GM19351 (cell line): ENCODE measurements around the gene TMEM119.

Experiments used
- ATAC-seq: cut with Tn5 transposase; IDR thresholded peaks from one replicate; pipeline ENCODE4 v1.9.1; 2021; ENCODE audit warnings: mild to moderate bottlenecking, moderate library complexity; ENCODE audit not compliant: unreplicated experiment

TMEM119 gene

GRCh38 chr12:108616941-108617858 is 19.3 kb upstream of the TMEM119 start:
- peak; percentile 74 for ATAC-seq

DNA sequence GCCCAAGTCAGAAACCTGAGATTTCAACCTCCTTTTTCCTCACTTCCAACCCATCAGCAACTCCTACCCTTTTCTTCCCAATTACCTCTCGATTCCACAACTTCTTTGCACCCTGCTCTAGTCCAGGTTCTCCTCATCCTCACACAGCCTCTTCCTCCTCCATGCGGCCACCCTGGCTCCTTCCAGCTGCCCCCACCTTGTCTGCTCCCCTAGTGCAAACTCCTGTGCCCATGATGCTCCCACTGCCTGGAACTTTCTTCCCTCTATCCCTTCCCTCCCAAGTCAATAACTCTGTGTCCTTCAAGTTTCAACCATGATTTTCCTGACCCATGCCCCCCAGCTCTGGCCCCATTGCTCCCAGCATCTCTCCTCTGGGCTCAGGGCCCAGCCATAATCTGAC is 18.5 kb upstream of the TMEM119 start:
- ATAC-seq: no peak

- ATAC-seq: no peak
Observed at GRCh38 chr12:108615918-108616317, 18.0 kb upstream of the TMEM119 start.

DNA sequence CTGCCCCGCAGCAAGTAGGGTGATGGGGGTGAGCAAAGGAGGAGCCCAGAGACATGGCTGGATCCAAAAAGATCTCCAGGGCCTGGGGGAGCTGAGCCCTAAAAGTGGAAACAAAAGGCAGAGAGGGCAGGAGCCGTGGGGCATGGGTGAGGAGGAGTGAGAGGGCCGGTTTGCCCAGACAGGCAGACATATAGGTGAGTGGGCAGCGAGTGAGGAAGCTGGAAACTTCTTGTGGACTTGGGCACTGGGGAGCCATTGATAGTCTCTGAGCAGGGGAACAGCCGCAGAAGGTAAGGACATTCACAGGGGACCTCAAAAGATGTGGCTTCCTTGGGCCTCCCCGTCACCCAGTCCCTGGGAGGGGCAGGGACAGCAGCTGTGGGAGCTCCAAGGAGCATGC is 16.8 kb upstream of the TMEM119 start:
- no peak for ATAC-seq

DNA sequence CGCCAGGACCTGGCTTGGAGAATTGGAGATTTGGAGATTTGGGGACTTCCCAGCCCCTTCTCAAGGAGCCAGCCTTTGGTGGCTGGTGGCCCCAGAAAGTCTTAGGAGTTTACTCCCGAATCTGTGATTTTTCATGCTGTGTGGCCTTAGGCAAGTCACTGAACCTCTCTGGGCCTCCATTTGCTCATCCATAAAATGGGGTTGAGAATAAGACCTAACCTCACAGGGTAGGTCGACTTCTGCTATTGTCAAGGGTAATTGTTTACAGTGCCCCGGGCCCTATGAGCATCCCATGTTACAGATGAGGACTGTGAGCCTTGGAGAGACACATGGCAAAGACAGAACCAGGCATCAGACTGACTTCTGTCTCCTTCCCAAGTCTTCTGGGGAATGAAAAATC is 16.2 kb upstream of the TMEM119 start:
- ATAC-seq: no peak

- no peak for ATAC-seq
Observed at GRCh38 chr12:108613548-108613947, 15.7 kb upstream of the TMEM119 start.

- no peak for ATAC-seq
Observed at GRCh38 chr12:108612788-108613282, 15.0 kb upstream of the TMEM119 start.

- ATAC-seq: no peak
Observed at GRCh38 chr12:108611884-108612415, 14.1 kb upstream of the TMEM119 start.

- no peak for ATAC-seq
Observed at GRCh38 chr12:108610856-108611605, 13.1 kb upstream of the TMEM119 start.

GRCh38 chr12:108610336-108610815 is 12.5 kb upstream of the TMEM119 start:
- no peak for ATAC-seq

- no peak for ATAC-seq
Observed at GRCh38 chr12:108609537-108610335, 11.9 kb upstream of the TMEM119 start.

- ATAC-seq: no peak
Observed at GRCh38 chr12:108608616-108609015, 10.7 kb upstream of the TMEM119 start.

DNA sequence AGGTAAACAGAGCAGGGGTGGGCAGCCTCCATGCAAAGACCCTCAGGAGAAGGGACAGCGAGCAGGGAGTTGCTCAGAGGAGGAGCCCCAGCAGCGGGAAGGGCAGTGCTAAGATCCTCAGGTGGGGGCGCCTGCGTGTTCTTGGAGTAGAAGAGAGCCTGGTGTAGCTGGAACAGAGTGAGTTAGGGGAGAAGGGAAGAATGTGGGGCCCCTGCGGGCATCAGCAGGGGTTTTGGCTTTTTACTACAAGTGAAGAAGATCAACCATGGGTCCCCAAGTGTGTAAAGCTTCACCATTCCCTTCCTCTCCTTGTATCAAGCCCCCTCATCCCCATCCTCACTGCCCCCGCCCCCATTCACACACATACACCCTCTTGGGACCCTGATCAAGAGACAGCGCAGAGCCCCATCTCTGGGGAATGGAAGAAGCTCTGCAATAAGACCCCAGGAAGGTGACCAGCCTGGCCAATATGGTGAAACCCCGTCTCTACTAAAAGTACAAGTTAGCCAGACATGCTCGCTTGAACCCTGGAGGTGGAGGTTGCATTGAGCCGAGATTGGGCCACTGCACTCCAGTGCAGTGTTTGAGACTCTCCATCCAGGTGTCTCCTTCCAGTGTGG is 10.2 kb upstream of the TMEM119 start:
- no peak for ATAC-seq

DNA sequence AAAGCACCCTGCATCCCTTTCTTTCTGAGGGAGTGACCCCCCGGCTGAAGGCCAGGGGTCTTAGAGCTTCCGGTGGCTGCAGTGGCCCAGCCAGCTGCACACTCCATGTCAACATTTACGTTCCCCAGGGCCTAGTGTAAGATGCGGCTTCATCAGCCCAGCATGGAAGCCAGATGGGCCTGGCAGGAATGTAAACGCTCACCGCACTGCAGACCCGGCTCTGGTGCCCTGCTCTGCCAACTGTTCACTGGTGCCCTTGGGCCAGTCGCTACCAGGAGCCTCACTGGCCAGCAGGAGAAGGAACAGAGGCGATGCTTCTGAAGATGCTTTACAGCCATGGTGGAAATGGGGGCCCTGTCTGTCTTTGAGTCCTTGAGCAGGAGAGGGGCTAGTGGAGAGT is 8.6 kb upstream of the TMEM119 start:
- ATAC-seq: no peak

DNA sequence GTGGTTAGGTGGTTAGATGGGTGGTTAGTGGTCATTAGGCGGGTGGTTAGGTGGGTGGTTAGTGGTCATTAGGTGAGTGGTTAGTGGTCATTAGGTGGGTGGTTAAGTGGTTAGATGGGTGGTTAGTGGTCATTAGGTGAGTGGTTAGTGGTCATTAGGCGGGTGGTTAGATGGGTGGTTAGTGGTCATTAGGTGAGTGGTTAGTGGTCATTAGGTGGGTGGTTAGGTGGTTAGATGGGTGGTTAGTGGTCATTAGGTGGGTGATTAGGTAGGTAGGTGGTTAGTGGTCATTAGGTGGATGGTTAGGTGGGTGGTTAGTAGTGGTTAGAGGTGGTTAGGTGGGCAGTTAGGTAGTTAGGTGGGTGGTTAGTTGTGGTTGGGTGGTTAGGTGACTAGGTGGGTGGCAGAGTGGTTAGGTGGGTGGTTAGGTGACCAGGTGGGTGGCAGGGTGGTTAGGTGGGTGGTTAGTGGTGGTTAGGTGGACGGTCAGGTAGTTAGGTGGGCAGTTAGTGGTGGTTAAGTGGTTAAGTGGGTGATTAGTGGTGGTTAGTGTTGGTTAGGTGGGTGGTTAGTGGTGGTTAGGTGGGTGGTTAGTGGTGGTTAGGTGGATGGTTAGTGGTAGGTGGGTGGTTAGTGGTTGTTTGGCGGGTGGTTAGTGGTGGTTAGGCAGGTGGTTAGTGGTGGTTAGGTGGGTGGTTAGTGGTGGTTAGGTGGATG is 8.0 kb upstream of the TMEM119 start:
- ATAC-seq: no peak

DNA sequence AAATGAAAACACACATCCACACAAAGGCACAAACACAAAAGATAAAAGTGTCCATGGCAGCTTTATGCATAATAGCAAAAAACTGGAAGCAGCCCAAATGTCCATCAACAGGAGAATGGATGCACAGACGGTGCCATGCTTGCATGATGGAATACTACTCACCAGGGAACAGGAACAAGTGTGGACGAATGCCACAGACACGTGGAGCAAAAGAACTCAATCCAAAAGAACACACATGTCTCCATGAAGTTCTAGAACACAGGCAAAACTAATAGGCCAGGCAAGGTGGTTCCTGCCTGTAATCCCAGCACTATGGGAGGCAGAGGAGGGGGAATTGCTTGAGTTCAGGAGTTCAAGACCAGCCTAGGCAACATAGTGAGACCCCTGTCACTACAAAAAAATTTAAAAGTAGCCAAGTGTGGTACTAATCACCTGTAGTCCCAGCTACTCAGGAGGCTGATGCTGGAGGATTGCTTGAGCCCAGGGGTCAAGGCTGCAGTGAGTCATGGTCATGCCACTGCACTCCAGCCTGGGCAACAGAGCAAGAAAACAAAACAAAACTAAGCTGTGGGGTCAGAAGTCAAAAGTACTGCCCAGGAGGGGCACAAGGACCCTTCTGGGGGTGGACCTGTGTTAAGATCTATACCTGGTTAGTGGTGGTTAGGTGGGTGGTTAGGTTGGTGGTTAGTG is 7.3 kb upstream of the TMEM119 start:
- ATAC-seq: no peak

- no peak for ATAC-seq
Observed at GRCh38 chr12:108604208-108604941, 6.5 kb upstream of the TMEM119 start.

DNA sequence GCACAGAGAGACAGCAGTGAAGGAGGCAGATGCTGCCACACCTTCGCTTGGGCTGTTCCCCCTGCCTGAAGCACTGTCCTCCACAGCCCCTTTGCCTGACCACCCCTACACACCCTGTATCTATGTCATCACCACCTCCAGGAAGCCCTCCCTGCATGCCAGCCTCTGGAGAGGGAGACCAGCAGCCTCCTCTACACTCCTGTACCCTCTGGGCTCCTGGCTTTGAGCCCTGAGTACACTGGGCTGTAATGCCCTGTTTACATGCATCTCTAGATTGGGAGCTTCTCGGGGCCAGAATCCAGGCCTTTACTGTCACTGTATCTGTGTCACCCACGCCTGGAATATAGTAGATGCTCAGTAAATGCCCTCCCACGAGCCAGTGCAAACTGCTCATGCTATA is 5.9 kb upstream of the TMEM119 start:
- no peak for ATAC-seq
